Natural killer cell (primary cell): ENCODE data around the gene ZNF692. TPM values are rescaled to one million over a fixed set of nuclear protein-coding genes. Genes with fewer than 3 reads are reported as not detected.

Source experiments
- ATAC-seq, 3 donors: fragments of 150-1000 bp in 2 of 3; fragments of 200-7000 bp in 1 of 3; cut with Tn5 transposase; 1 replicate in 1 of 3; 2 replicates in 2 of 3; pipeline ENCODE4 v1.10.0; 2021; ENCODE audit warnings: mild to moderate bottlenecking in 2 of 3, moderate library complexity in 2 of 3
- DNase-seq, 2 donors: peaks; one replicate each; pipeline versions ENCODE4 v3.0.0 to v3.0.0-alpha.2; 2013 to 2021; ENCODE audit warnings: mixed read lengths in 1 of 2
- H3K27ac ChIP-seq: one replicate; pipeline ENCODE4 v1.5.1; 2013; ENCODE audit warnings: mild to moderate bottlenecking, low read length
- H3K27me3 ChIP-seq: one replicate; pipeline ENCODE4 v1.6.1; 2013; ENCODE audit warnings: low read length; ENCODE audit not compliant: control insufficient read depth, insufficient read depth
- H3K36me3 ChIP-seq: one replicate; pipeline ENCODE4 v1.6.1; 2013; ENCODE audit warnings: low read length; ENCODE audit not compliant: control insufficient read depth, insufficient read depth
- H3K4me1 ChIP-seq: one replicate; pipeline ENCODE4 v1.6.1; 2013; ENCODE audit warnings: low read length; ENCODE audit not compliant: control insufficient read depth, insufficient read depth
- H3K4me3 ChIP-seq: one replicate; pipeline ENCODE4 v1.5.1; 2013; ENCODE audit warnings: low read length
- H3K9me3 ChIP-seq: one replicate; pipeline ENCODE4 v1.6.1; 2013; ENCODE audit warnings: low read length; ENCODE audit not compliant: control insufficient read depth, insufficient read depth
- H3K27ac Mint-ChIP-seq, 2 donors: one replicate each; pipeline ENCODE4 v1.8.0; 2022; ENCODE audit warnings: mild to moderate bottlenecking in 2 of 2, mixed read lengths in 2 of 2, moderate library complexity in 1 of 2
- H3K27me3 Mint-ChIP-seq, 2 donors: one replicate each; pipeline ENCODE4 v1.8.0; 2022; ENCODE audit warnings: low read depth in 2 of 2, mixed read lengths in 2 of 2
- H3K36me3 Mint-ChIP-seq: one replicate; pipeline ENCODE4 v1.8.0; 2022; ENCODE audit warnings: mixed read lengths
- H3K4me1 Mint-ChIP-seq, 2 donors: one replicate each; pipeline ENCODE4 v1.8.0; 2022; ENCODE audit warnings: mixed read lengths in 2 of 2
- H3K4me3 Mint-ChIP-seq: one replicate; pipeline ENCODE4 v1.8.0; 2022; ENCODE audit warnings: mild to moderate bottlenecking, moderate library complexity, mixed read lengths
- H3K9me3 Mint-ChIP-seq, 2 donors: one replicate each; pipeline ENCODE4 v1.8.0; 2022; ENCODE audit warnings: mixed read lengths in 2 of 2
- WGBS: methylation state at CpG from one replicate; pipeline ENCODE4 v1.1.7; 2013; ENCODE audit warnings: missing lambda C conversion rate; ENCODE audit not compliant: insufficient coverage; 5-methylcytosine and 5-hydroxymethylcytosine counted together
- intact Hi-C: fragments of 100-400 bp; cut with micrococcal nuclease; formaldehyde crosslinking; loops from one replicate; pipeline ENCODE4 v1.14.2; 2022
- total RNA-seq, 4 donors: library from RNA; stranded (reverse); fragments of 120-200 nt in 1 of 4; gene quantifications; one replicate each; pipeline versions ENCODE4 v1.2.3 to v1.2.4, GENCODE V29; 2013 to 2022
- TF ChIP-seq, protein P1 (sequence below): fragments of 200-600 bp; IDR thresholded peaks from one replicate; pipeline ENCODE4 v1.8.0; 2022; ENCODE audit warnings: antibody characterized with exemption

Gene ZNF692
- total RNA-seq, 3 donors from 2014 or later (not counting 1 experiment from before 2014, with no cell fraction given): 50.4 to 58.7 (median 52.3) TPM

DNA sequence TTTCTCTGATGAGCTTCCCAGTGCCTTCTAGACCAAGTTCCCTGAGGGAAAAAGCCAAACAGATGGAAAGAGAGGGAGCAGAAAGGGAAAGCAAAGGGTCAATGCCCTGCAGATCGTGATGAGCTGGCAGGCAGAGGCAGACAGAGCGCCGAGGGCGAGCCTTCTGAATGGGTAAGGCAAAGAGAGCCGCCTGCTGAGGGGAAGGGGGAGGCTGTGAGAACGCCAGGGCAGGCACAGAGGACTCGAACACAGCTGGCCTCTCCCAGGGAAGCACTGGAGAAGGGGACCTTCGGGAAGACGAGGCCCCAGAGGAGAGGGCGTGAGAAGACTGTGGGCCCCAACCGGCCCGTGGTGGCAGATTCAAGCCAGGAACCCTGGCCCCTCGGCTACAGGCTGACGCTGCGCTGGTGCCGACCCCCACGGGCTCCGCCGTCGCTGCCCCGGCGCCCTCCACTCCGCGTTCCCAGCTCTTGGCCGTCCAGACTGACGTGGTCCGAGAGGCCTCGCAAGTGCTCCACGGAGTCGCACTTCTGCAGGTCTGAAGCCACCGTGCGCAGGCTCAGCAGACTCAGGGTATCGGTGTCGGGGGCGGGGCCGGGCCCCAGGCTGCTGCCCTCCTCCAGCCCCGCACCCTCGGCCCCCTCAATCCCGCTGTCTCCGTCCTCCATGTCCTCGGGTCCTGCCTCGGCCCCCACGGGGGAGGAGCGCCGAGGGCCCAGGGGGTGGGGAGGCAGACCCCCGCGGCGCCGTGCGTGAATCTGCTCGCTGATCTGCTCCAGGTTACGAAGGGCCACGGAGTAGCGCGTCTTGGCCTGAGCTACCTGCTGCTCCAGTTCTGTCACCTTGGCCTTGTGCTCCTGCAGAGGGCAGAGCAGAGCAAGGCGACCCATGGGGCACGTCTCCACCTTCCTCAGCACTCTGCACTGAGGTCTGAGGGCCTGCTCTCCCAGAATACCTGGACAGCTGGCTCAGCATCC lies 47.1 kb downstream of the ZNF692 start:
- Histone ChIP-seq H3K36me3 (peaks cover 44% of the 10 kb centered on the region), H3K27me3 (no peaks in the 10 kb centered on the region), H3K9me3 (no peaks in the 10 kb centered on the region), H3K27ac (no peak overlapping the region), H3K4me3 (no peak overlapping the region), H3K4me1 (peaks cover 8% of the 10 kb centered on the region)
- Mint-ChIP-seq H3K36me3 (peaks cover 18% of the 10 kb centered on the region), H3K4me1 (peaks cover 4 to 27% of the 10 kb centered on the region in 2 donors), H3K9me3 (no peaks in the 10 kb centered on the region), H3K27ac (peak overlapping the region in 1 of 2 donors; percentile 11), H3K27me3 (no peaks in the 10 kb centered on the region), H3K4me3 (no peak overlapping the region)
- WGBS: 97% methylated on average over 57 of the region's 57 CpGs
- TF ChIP-seq, protein P1, sequence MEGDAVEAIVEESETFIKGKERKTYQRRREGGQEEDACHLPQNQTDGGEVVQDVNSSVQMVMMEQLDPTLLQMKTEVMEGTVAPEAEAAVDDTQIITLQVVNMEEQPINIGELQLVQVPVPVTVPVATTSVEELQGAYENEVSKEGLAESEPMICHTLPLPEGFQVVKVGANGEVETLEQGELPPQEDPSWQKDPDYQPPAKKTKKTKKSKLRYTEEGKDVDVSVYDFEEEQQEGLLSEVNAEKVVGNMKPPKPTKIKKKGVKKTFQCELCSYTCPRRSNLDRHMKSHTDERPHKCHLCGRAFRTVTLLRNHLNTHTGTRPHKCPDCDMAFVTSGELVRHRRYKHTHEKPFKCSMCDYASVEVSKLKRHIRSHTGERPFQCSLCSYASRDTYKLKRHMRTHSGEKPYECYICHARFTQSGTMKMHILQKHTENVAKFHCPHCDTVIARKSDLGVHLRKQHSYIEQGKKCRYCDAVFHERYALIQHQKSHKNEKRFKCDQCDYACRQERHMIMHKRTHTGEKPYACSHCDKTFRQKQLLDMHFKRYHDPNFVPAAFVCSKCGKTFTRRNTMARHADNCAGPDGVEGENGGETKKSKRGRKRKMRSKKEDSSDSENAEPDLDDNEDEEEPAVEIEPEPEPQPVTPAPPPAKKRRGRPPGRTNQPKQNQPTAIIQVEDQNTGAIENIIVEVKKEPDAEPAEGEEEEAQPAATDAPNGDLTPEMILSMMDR: no peak
- intact Hi-C loops: no loop called here
- no peak for ATAC-seq
- DNase-seq: no peak

DNA sequence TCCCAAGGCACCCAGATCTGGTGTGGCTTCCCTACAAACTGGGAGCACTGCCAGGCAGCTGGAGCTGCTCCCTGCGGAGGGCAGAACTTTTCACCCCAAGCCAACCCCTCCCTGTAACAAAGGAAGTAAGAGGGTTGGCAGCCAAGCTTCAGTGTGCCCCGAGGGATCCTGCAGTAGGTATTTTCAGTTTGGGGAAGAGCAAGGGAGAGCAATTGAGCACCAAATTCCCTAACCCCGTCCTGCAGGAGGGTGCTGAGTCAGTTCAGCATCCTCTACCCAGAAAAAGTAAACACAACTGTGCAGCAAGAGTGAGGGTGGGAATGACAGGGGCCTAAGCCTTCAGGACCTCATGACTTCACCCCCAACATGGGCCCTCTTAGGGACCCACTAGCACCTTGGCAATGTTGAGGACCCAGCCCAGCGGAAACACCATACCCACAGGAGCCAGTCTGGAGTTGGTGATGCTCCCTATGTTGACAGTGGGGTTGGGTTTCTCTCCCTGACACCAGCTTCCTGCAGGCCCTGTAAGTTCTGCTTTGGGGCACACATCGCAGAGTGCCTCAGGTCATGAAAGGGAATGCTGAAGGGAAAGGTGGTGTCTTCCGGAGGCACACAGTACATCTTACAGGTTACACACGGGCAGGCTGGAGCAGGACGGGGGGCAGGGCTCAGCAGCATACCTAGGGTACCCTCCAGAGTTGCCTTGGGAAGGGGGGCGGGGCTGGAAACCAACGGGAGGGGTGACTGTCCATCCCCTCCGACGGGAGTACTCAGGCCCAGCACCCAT lies 48.0 kb downstream of the ZNF692 start:
- H3K36me3 ChIP-seq: peaks cover 36% of the 10 kb centered on the region
- H3K27ac ChIP-seq: no peak overlapping the region
- no peaks in the 10 kb centered on the region for H3K9me3 Mint-ChIP-seq
- H3K4me3 ChIP-seq: no peak overlapping the region
- no peak for DNase-seq
- H3K4me1 ChIP-seq: peaks cover 13% of the 10 kb centered on the region
- ATAC-seq: no peak
- TF ChIP-seq, protein P1: no peak
- no peak overlapping the region for H3K27ac Mint-ChIP-seq
- H3K27me3 ChIP-seq: no peaks in the 10 kb centered on the region
- no peak overlapping the region for H3K4me3 Mint-ChIP-seq
- H3K9me3 ChIP-seq: no peaks in the 10 kb centered on the region
- H3K4me1 Mint-ChIP-seq: peaks cover 0 to 23% of the 10 kb centered on the region in 2 donors
- intact Hi-C loops: no loop called here
- H3K36me3 Mint-ChIP-seq: peaks cover 17% of the 10 kb centered on the region
- WGBS: 75% methylated on average over 10 of the region's 12 CpGs
- no peaks in the 10 kb centered on the region for H3K27me3 Mint-ChIP-seq

DNA sequence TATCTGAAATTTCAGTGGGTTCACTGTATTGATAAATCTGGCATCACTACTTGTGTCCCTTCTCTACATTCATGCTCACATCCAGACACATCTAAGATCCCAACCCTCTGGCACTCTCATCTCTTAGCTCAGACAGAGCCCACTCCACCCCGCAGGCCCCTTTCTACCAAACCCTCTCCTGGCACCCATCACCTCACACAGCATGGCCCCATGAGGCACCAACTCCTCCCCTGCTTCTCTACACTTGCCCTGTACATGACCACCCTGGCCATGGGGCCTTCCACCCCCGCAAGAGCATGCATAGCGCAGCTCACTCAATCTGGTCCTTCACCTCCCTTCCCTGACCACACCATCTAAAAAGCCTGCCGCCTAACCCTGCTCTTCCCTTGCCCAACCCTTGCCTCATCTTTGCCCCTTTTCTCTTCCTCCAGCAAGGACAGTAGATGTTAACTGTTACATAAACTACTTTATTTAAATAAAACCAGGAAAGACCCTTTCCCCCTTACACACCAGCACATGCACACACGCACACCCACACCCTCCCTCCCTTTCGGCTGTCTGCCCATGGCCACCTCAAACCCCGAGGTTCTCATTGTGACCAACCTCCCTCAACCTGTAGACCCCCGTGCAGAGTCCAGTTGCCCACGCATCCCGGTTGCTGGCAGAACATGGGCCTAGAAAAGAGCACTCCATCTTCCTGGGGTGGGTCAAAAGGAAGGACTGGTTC lies 48.7 kb downstream of the ZNF692 start:
- DNase-seq (no peak), ATAC-seq (no peak)
- Histone ChIP-seq H3K27me3 (no peaks in the 10 kb centered on the region), H3K4me3 (no peak overlapping the region), H3K4me1 (peaks cover 20% of the 10 kb centered on the region), H3K27ac (no peak overlapping the region), H3K9me3 (no peaks in the 10 kb centered on the region), H3K36me3 (peaks cover 29% of the 10 kb centered on the region)
- TF ChIP-seq, protein P1: no peak
- Mint-ChIP-seq H3K4me3 (no peak overlapping the region), H3K4me1 (peaks cover 5 to 28% of the 10 kb centered on the region in 2 donors), H3K27me3 (no peaks in the 10 kb centered on the region), H3K9me3 (no peaks in the 10 kb centered on the region), H3K36me3 (peaks cover 12% of the 10 kb centered on the region), H3K27ac (peak overlapping the region in 1 of 2 donors; percentile 51)
- intact Hi-C loops: no loop called here
- 86% methylated on average over 10 of the region's 10 CpGs for WGBS
